Colonic mucosa (tissue), 4 donors: ENCODE data around the gene FOXP4. TPM values are rescaled to one million over a fixed set of nuclear protein-coding genes. Genes with fewer than 3 reads are reported as not detected.

Experiments used
- DNase-seq: peaks from one replicate; pipeline ENCODE4 v3.0.0-alpha.2; 2020
- H3K27ac ChIP-seq: fragments of 200-600 bp; one replicate; pipeline ENCODE4 v1.8.0; 2021
- H3K27me3 ChIP-seq: fragments of 200-600 bp; one replicate; pipeline ENCODE4 v1.8.0; 2021
- H3K36me3 ChIP-seq: fragments of 200-600 bp; one replicate; pipeline ENCODE4 v1.8.0; 2021
- H3K4me1 ChIP-seq: fragments of 200-600 bp; one replicate; pipeline ENCODE4 v1.8.0; 2021; ENCODE audit warnings: mild to moderate bottlenecking
- H3K4me3 ChIP-seq: fragments of 200-600 bp; one replicate; pipeline ENCODE4 v1.8.0; 2021
- H3K9ac ChIP-seq, 2 donors: one replicate each; pipeline ENCODE4 v1.7.0; 2013; ENCODE audit warnings: control low read depth in 2 of 2, low read depth in 2 of 2, low read length in 2 of 2
- H3K9me3 ChIP-seq: fragments of 200-600 bp; one replicate; pipeline ENCODE4 v1.8.0; 2021
- intact Hi-C: fragments of 100-400 bp; cut with DNase I; formaldehyde crosslinking; loops from one replicate; pipeline ENCODE4 v1.14.1; 2022
- total RNA-seq, 2 donors: library from RNA; stranded (reverse); fragmentation: NEBNext Ultra II Directional in 1 of 2; extraction: Animal tissue kit (Norgen Biotek cat#: 25700) in 1 of 2; gene quantifications; one replicate each; pipeline ENCODE4 v1.2.1, GENCODE V29; 2021
- TF ChIP-seq, protein P1 (sequence below): fragments of 200-600 bp; IDR thresholded peaks from one replicate; pipeline ENCODE4 v1.8.0; 2022; ENCODE audit warnings: antibody characterized with exemption, mild to moderate bottlenecking
- donor health status: healthy.
- donor health status: DM: no; HTN: no; CAD: no.
- donor health status: DM: no; HTN: no; CAD: no.

The FOXP4 gene
- total RNA-seq, 2 donors from 2014 or later: 33.6 to 50.4 TPM

DNA sequence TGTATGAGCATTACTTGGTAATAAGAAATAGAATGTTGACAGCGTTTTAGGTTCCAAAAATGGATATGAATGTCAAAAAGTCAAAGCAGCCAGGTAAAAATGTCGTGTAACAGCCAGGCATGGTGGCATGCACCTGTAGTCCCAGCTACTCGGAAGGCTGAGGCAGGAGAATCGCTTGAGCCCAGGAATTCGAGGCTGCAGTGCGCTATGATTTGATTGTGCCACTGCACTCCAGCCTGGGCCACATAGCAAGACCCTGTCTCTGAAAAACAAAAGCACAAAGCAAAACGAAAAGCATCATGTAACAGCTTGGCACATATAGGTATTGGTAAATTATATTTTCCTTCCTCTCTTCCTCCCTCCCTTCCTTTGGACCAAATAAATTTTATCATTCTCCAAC, 16.2 kb upstream of the FOXP4 start:
- Histone ChIP-seq H3K9ac (no peak overlapping the region), H3K9me3 (no peaks in the 10 kb centered on the region), H3K27ac (no peak overlapping the region), H3K4me3 (no peak overlapping the region), H3K27me3 (no peaks in the 10 kb centered on the region), H3K36me3 (no peaks in the 10 kb centered on the region), H3K4me1 (peaks cover 4% of the 10 kb centered on the region)
- no peak for DNase-seq
- intact Hi-C loops: no loop called here
- TF ChIP-seq, protein P1, sequence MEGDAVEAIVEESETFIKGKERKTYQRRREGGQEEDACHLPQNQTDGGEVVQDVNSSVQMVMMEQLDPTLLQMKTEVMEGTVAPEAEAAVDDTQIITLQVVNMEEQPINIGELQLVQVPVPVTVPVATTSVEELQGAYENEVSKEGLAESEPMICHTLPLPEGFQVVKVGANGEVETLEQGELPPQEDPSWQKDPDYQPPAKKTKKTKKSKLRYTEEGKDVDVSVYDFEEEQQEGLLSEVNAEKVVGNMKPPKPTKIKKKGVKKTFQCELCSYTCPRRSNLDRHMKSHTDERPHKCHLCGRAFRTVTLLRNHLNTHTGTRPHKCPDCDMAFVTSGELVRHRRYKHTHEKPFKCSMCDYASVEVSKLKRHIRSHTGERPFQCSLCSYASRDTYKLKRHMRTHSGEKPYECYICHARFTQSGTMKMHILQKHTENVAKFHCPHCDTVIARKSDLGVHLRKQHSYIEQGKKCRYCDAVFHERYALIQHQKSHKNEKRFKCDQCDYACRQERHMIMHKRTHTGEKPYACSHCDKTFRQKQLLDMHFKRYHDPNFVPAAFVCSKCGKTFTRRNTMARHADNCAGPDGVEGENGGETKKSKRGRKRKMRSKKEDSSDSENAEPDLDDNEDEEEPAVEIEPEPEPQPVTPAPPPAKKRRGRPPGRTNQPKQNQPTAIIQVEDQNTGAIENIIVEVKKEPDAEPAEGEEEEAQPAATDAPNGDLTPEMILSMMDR: no peak

DNA sequence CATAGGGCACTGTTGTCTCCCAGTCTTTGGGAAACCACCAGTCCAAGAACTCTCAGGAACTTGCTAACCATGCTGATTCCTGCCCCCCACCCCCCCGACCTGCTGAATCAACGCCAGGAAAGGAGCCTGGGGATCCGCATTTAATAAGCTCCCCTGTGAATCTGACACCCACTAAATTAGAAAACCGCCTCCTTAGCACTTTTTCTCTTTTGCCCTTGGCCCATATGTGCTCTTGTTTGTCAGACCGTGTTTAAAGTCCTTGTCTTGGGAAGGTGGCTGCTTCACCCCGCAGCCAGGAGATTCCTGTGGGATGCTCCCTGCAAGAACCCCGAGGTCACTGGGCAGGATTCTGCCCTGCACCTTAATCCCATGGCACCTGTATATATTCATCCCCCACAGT, 15.7 kb upstream of the FOXP4 start:
- TF ChIP-seq, protein P1: no peak
- Histone ChIP-seq H3K27me3 (no peaks in the 10 kb centered on the region), H3K4me1 (peaks cover 4% of the 10 kb centered on the region), H3K9ac (no peak overlapping the region), H3K36me3 (no peaks in the 10 kb centered on the region), H3K27ac (no peak overlapping the region), H3K4me3 (no peak overlapping the region), H3K9me3 (no peaks in the 10 kb centered on the region)
- no peak for DNase-seq
- intact Hi-C loops: no loop called here

DNA sequence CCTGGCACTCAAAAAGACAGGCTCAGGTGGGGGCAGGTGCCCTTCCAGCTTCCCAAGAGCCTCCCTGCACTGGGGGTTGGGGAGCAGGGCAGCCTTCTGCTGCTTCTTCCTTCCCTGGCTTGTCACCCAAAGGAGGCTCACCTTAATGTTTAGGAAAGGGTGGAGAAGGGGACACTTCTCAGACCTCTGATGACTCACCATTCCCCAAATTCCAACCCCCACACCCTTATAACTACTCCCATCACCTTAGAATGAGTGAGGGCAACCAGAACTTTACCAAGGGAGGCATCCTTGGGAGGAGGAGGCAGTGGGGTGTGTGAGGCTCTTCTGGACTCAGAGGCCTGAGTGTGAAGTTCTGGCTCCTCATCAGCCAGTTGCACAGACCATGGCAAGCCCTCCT, 15.2 kb upstream of the FOXP4 start:
- H3K4me3 ChIP-seq: no peak overlapping the region
- H3K27ac ChIP-seq: no peak overlapping the region
- TF ChIP-seq, protein P1: no peak
- H3K9me3 ChIP-seq: no peaks in the 10 kb centered on the region
- H3K36me3 ChIP-seq: no peaks in the 10 kb centered on the region
- H3K27me3 ChIP-seq: no peaks in the 10 kb centered on the region
- DNase-seq: no peak
- intact Hi-C loops: no loop called here
- peaks cover 4% of the 10 kb centered on the region for H3K4me1 ChIP-seq
- no peak overlapping the region for H3K9ac ChIP-seq

DNA sequence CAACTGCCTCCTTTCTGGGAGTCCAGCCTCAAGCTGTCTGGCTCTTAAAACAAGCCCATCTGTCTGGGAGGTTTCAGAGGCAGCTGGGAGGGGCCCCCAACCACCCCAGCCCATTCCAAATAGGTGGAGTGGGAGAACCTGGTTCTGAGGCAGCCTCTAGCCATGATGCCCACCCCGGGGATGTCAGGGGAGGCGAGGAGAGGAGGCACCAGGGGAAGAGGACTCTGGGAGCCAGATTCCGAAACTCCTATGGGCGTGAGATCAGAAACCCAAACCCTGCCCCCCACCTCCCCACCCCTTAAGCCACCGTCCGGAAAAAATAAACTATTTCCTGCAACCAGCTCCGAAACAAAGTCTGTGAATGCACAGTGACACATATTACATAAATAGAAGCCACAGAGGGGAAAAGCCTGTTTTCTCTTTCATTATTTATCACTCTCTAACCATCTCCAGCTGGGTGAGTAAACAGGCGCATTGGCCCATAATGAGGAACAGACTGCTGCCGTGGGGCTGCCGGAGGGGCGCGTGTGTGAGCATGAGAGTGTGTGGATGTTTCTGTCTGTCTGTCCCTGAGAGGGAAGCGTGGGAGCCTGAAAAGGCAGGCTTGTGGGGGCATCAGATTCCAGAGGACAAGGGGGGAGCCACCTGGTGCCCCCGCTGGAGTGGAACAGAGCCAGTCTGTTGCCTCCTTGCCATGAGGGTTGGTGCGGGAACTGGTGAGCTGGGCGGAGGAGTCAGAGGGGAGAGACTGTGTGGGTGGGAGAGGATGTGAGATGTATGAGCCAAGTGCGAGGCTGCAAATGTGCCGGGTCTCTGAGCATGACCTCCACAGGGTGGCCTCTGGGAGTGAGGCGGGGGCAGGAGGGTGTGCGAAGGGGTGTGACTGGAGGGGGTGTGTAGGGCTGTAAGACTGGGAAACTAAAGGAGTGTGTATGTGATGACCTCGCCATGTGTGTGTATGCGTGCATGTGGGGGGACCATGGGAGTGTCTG, 14.3 kb upstream of the FOXP4 start:
- intact Hi-C loops: no loop called here
- Histone ChIP-seq H3K9me3 (no peaks in the 10 kb centered on the region), H3K4me3 (no peak overlapping the region), H3K27ac (no peak overlapping the region), H3K36me3 (no peaks in the 10 kb centered on the region), H3K9ac (no peak overlapping the region), H3K27me3 (no peaks in the 10 kb centered on the region), H3K4me1 (peaks cover 4% of the 10 kb centered on the region)
- TF ChIP-seq, protein P1: no peak
- no peak for DNase-seq

DNA sequence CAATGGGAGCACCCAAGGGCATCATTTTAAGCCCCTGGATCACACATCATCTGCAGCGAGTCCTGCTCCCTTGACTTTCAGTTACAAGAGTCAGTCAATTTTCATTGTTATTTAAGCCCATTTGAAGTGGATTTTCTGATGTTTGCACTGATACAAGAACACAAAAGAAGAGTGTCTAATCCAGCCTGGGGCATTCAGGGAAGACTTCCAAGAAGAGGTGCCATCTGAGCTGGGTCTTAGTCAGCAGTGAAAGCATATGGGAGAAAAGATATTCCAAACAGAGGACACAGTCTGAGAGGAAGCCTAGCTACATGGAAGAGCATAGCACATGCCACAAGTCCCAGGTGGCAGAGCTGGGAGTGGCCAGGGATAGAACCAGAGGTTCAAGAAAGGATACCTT, 10.4 kb upstream of the FOXP4 start:
- H3K36me3 ChIP-seq: no peaks in the 10 kb centered on the region
- no peaks in the 10 kb centered on the region for H3K27me3 ChIP-seq
- intact Hi-C loops: no loop called here
- no peak overlapping the region for H3K9ac ChIP-seq
- no peak overlapping the region for H3K27ac ChIP-seq
- no peak for DNase-seq
- H3K9me3 ChIP-seq: no peaks in the 10 kb centered on the region
- TF ChIP-seq, protein P1: no peak
- no peaks in the 10 kb centered on the region for H3K4me1 ChIP-seq
- H3K4me3 ChIP-seq: no peak overlapping the region
